HG03439 (cell line): Measurements from ENCODE around the gene ATP9B.

Source experiments
- ATAC-seq: cut with Tn5 transposase; IDR thresholded peaks from one replicate; pipeline ENCODE4 v1.9.1; 2021; ENCODE audit warnings: mild to moderate bottlenecking, moderate library complexity; ENCODE audit not compliant: unreplicated experiment

Gene ATP9B

DNA sequence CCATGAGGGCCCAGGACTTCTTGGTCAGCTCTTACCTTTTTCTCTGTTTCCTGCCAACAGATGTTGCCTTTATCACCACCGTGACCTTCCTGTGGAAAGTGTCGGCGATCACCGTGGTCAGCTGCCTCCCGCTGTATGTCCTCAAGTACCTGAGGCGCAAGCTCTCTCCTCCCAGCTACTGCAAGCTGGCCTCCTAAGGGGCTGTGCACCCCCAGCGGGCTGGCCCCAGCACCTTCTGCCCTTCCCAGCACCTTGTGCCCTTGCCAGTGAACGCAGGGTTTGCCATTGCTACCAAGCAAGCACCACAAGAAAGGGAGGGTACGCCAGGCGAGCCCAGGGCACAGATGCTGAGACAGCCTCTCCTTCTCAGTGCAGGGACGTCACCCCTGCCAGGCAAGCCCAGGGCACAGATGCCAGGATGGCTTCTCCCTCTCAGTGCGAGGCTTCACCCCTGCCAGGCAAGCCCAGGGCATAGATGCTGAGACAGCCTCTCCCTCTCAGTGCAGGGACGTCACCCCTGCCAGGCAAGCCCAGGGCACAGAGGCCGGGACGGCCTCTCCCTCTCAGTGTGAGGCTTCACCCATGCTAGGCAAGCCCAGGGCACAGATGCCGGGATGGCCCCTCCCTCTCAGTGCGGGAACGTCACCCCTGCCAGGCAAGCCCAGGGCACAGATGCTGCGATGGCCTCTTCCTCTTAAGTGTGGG is 308.1 kb downstream of the ATP9B start:
- ATAC-seq, result no peak

DNA sequence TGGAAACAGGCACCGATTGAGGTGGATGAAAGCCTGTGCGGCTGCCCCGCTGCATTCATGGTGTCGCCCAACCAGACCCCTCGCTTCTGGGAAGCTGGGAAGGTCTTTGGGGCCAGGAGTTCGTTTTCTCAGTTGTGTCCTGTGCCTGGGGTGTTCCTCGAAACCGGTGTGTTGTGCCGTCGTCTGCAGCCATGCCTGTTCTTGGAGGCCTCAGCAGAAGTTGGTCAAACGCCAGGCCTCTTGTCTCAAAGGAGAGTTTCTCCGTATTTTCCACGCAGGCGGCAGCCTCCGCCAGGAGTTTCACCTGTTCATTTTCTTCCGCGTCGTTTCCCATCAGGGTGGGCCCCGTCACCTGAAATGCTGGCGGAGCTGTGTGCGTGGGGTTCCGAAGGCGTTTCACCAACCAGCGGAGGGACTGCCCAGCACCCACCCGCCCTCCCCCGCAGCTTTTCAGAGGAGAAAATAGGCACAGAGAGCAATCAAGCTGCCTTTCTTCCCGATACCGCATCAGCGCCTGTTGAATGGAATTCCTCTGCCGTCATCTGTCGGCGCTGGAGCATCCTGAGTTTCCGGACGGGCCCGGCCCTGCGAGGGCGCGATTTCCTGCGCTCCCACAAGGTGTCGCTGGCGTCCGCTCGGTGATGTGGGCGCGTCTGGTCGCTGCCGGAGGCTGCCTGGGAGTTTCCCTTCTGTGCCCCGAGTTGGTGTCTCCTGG is 309.5 kb downstream of the ATP9B start:
- ATAC-seq, result peak; percentile 69

DNA sequence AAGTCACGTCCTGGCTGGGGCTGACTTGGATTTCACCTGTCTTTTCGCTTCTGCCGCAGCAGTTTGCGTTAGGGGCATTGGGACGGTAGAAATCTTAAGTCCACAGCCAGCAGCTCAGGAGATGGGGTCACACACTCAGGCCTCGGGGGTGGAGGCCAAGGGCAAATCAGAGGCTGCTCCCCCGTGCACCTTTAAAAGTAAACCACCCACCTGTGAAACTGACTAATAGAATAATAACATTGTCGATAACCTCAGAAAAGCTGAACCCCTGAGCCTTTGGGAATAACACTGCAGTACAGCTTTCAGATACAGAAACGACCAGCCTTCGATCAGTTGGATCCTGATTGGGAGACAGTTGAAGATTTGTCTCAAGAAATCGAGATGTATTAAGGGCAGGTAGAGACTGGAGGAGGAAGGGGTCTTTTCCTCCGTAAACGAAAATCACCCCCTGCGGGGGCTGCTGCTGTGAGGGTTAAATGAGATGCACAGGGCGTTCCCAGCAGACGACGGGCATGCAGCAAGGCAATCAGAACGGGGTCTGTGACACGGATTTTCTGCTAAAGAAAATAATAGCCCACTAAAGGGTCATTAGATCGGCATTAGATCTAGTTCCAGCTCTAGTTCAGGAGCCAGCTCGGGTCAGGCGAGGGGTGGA is 310.2 kb downstream of the ATP9B start:
- ATAC-seq, result peak; percentile 9

DNA sequence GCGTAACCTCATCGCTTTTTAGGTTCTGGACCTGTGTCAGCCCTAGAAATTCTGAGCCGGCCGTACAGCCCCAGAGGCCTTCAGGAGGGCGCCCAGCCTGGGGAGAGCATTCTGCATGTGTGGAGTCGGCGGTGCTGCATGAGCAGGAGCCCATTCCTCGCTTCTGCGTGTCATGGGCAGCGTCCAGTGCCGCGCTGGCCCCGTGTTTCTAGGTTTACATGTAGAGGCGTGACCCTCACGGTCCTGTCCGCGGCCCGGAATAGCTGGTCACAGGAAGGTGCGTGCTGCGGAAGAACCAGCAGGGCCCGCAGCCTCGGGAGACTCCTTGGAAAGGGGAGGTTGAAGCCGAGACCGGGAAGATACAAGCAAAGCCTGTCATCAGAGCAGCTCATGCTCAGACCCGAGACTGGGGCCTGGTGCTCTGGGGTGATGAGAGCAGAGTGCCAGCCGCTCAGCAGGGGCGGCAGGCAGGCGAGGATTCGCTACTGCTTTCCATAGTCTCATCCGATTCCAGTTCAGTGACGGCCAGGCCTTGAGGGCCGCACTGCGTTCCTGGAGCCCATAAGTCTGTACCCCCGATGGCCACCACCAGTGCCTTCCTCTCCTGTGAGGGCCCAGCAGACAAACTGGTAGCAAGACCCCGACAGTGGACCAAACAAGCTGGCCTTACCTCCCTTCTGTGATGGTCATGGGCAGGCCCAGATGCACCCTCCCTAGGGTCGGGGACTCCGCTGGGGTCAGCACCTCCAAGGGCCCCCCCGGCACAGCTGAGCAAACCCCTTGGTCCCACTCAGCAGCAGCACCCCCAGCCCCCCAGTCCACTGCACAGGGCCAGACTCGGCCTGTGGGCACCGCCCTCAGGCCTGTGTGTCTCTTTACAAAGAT is 311.0 kb downstream of the ATP9B start:
- no peak for ATAC-seq

DNA sequence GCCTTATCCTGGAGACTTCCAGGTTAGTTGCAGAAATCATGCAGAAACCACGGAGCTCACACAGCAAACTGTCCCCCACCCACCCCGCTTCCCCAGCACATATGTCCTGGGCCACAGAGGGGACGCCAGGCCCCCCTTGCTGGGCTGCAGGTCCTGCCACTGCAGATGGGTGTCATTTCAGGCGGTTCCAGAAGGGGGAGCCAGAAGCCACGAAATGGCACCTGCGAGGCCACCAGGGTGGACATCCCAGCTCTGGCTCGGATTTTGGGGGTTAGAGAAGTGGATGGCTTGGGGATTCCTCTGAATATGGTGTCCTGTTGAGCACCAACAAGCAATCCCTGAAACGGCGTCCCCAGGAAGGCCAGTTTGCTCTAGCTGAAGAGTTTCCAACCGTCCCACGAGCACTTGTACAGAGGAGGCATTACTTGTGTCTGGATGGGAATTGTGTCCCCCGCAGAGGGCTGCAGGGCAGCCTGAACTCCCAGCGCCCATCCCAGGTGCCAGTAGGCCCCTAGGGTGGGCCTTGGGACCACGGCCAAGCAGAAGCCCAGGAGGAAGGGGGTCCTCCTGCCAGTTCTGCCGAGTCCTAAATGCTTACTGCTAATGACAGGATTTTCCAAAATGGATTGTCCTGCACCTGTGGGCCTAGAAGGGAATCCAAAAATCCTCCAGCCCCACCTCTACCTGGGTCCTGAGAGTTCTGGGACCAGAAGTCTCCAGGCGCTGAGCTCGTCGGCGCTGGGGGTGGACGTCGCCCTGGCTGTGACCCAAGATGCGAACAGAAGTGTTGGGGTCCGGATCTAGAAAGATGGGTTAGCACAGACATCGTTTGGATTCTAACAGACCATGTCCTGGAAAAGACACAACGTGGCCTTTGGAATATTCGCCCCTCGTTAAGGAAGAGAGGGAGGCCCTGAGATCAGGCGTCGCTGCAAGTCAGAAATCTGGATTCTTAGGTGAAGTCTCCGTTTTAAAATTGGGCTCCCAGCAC is 311.9 kb downstream of the ATP9B start:
- no peak for ATAC-seq

DNA sequence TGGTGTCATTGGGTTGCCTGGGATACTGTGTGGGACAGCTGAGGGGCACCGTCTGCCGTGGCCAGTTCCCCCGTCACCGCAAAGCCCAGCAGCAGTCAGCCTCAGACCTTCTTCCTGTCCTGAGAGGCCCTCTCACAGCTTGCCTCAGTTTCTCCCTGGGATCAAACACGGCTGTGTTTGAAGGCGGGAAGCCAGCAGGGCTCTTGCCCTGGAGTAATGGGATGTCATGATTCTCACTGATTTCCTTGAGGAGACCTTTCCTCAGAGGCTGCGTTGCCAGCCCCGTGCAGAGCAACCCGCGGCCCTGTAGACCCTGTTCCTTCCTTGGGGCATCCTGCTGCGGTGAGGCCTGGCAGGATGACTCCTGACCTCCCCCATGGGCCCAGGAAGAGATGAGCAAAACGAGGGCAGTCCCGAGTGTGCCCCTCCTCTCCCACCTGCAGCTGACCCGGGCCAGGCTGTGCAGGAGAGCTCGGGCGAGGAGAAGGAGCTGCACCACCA is 312.7 kb downstream of the ATP9B start:
- ATAC-seq, result no peak

DNA sequence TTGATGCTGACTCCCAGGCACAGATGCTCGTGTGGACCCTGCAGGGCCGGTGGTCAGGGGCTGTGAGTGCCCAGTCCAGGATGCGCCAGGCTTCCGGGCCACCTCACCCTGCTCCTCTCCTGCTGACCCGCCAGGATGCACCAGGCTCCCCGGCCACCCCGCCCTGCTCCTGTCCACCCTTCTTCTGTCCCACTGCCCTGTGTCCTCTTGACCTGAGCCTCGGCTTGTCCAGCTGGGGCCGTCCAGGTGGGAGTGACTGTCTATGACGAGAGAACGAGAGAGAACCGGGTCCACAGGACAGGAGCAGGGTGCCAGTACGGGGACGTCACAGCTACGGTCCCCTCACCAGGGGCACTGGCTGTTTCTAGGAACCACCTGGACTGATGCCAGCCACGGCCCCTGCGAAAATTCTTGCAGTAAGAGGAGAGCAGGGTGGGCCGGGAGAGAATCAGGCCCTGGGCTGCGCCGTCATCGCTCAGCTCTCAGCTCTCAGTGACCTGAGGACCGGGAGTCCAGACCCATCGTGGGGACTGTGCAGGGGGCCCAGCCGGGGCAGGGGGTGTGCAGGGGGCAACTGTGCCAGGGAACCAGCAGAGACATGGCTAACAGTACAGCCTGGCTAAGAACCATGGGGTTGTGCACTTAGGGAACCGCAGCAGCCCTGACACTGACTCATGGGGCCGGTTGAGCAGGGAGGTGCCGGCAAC is 313.6 kb downstream of the ATP9B start:
- ATAC-seq, result no peak

DNA sequence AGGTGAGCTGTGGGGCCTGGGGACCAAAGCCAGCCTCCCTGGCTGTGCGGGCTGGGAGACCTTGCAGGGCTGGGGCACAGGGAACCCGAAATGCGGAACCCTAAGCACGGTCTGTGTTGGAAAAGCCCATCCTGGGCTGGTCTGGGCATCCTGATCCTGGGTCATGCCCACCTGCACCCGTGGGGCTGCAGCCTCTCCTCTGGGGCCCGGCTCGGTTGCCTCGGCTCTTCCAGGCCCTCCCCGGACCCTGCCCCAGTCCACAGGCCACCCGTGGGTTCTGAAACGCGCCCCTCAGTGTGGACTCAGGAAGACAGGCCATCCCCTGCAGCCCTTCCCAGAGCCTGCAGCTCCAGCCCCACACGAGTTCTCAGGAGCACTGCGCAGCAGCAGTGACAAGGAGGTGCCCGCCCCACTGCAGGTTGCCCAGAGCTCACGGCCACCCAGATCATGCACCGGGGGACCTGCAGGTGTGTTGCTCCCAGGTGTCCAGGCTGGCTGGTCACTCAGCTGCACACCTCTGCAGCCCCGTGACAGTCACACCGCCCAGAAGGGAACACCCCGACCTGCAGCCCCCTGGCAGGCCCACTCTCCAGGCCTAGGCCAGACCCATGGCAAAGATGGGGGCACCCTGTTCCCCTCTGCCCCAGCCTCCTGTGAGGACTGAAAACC is 314.3 kb downstream of the ATP9B start:
- ATAC-seq, result no peak

DNA sequence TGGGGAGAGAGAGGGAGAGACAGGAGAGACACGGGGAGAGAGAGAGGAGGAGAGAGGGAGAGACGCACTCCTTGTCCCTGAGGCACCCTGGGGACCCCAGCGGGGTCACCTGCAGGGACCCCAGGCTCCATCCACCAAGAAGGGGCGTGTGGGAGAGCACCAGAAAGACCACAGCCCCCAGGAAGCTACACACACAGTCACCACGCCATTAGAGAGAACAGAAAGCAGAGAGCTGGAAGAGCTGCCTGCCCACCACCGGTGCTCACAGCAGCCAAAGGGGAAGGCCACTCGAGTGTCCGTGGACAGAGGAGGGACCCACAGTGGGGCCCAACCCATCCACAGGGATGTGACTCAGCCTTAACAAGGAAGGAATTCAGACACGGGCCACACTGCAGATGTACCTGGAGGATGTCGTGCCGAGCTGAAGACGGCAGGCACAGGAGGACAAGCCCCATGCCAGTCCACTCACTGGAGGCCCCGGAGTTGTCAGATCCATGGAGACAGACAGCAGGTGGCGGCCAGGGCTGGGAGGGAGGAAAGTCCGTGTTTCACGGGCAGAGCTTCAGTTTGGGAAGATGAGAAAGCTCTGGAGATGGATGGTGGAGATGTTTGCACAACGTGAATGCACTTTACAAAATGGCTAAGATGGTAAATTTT is 315.1 kb downstream of the ATP9B start:
- no peak for ATAC-seq

DNA sequence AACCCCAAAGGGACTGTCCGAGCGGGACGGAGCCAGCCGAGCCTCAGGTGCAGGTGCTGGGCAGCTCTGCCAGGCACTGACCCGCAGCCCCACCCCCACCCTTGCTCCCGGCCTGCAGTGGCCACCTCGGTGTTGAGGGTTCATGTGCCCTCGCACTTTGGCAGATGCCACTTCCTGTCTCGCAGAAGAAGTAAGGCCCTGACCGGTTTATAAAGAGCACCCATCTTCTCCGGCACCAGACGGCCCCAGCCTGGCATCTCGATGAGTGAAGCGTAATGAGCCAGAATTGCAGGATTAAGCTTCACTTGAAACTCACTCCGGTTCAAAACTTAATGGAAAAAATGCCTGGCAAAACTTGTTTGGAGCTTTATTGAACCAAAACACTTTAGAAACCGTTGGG is 315.6 kb downstream of the ATP9B start:
- ATAC-seq, result no peak

DNA sequence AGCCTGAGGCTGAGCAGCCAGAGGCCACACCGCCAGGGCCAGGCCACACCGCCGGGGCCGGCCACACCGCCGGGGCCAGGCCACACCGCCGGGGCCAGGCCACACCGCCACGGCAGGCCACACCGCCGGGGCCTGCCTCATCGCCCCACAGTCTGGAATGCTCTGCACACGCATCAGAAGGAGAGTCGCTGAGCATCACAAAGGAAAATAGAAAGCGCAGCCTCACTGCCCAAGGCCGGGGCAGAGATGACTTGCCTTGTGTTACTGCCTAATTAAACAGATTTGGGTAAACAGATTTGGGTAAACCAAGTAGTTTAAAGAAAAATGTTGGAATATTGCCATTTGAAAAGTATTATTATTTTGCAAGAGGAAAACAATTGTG is 316.1 kb downstream of the ATP9B start:
- no peak for ATAC-seq

DNA sequence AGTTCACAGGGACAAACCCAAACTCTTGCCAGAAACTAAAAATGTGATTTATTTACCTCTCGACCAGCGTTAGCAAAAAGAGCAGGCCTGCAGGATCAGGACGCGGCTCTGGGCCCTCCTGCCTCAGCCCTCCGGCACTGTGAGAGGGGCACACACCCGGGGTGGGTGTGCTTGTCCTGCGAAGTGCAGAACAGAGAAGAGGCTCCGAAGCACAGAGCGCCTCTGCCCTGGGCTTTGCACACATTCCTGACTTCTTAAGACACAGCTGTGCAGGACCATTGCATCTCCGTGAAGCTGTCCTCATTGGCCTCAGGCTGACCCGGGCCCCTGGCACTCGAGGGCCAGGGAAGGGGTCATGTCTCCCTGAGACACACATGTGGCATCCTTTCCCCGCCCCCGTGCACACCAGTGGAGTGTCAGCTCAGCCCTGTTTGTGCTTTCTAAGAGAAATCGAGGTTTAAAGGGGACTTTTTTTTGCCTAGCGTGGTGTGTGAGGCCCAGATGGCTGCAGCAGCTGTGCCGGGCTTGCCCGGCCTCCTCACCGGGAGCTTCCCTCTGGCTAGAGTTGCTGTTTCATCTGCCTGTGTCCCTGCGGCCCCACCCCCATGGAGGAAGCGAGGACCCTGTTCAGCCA is 316.6 kb downstream of the ATP9B start:
- no peak for ATAC-seq

DNA sequence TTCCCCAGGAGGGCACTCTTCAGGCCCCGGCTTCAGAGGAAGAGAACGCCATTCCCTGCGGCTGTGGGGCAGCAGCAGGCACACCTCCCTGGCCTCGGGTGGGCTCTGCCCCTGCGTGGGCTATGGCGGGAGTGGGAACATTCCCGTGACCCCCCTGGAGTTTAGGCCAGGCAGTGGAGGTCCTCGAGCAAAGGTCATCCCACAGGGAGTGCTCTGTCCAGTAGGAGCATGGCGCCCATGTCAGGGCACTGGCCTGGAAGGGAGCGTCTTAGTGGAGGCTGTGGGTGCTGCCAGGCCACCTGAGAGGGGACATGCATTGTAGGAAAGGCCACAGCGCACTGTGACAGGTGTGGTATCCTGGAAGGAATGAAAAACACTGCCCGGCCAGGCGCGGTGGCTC is 317.4 kb downstream of the ATP9B start:
- no peak for ATAC-seq

DNA sequence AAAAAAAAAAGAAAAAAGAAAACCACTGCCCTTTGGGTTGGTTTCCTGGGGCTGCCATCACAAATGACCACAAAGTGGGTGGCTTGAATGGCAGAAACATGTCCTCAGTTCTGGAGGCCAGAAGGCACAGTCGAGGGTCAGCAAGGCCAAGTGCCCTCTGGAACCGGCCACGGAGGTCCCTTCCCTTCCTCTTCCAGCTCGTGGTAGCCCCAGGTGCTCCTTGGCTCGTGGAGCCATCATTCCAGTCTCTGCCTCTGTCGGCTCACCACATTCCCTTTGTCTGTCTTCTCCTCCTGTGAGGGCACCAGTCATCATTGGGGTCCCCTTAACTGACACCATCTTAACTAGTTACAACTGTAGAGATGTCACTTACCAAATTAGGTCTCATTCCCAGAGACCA is 318.0 kb downstream of the ATP9B start:
- no peak for ATAC-seq

DNA sequence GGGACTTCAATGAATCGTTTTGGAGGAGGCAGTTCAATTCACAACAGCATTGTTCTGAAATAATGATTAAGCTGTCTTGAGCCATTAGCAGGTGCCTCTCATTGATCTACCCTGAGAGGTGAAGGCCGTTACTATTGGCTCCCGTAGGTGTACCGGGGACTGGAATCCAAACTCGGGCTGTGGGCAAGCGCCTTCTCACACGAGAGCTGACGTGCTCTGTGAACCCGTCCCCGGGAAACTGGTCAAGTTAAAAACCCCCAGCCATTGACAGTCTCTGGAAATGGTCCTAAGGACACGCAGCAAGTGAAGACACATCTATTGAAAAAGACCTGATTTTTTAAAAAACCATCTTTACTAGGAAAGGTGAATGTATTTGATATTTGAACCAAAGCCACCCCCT is 318.4 kb downstream of the ATP9B start:
- ATAC-seq, result no peak

DNA sequence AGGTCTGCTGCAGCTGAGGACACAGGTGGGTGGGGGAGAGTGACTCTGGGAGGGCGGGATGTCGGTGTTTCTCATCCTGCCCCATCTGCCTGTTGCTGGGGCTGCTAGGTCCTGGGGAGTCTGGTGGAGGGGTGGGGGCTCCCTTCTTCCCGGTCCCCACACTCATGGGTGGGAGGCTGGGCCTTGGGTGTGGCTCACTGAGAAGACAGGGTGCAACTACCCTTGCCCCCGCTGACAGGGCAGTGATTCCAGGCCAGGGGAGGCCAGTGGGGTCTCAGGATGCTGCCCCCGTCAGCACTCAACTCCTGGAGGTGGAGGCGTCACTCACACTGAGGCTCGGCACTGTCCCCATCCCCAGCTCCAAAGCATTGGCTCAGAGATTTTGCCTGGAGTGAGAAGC is 318.8 kb downstream of the ATP9B start:
- no peak for ATAC-seq

DNA sequence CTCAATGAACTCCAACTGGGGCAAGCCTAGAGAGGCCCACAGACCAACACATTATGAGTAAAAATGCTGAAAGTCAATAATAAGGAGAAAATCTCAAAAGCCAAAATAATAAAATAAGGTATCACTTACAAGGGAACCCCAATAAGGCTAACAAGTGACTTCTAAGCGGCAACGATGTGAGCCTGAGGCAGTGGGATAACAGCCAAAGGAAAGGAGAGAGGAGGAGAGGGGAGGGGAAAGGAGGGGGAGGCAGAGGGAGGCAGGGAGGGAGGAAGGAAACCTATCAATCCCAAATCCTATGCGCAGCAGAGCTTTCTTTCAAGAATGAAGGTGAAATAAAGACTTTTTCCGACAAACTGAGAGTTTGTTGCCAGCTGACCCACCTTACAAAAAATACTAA is 320.5 kb downstream of the ATP9B start:
- no peak for ATAC-seq

DNA sequence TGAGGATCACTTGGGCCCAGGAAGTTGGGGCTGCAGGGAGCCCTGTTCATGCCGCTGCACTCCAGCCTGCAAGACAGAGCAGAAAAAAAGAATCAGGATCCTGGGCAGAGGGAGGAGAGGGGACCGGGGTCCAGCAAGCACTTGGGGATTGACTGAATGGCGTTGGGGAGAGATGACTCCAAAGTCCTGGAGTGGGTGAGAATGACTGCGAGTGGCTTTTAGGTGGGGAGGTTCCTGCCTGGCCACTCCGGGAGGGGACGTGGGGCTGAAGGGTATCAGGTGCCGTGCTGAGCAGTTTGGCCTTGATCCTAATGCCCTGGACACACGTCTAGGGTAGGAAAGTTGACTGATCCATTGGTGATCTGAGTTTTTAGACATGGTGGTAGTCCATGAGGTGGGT is 323.0 kb downstream of the ATP9B start:
- no peak for ATAC-seq
